ENCODE measurements around the gene LST1. TPM values are rescaled to one million over a fixed set of nuclear protein-coding genes. Genes with fewer than 3 reads are reported as not detected.

LST1 gene
- total and polyA plus RNA-seq, 2 of the 8 experiments (the other 6 are each of a cell fraction or from before 2014, with no cell fraction given) = not detected

DNA sequence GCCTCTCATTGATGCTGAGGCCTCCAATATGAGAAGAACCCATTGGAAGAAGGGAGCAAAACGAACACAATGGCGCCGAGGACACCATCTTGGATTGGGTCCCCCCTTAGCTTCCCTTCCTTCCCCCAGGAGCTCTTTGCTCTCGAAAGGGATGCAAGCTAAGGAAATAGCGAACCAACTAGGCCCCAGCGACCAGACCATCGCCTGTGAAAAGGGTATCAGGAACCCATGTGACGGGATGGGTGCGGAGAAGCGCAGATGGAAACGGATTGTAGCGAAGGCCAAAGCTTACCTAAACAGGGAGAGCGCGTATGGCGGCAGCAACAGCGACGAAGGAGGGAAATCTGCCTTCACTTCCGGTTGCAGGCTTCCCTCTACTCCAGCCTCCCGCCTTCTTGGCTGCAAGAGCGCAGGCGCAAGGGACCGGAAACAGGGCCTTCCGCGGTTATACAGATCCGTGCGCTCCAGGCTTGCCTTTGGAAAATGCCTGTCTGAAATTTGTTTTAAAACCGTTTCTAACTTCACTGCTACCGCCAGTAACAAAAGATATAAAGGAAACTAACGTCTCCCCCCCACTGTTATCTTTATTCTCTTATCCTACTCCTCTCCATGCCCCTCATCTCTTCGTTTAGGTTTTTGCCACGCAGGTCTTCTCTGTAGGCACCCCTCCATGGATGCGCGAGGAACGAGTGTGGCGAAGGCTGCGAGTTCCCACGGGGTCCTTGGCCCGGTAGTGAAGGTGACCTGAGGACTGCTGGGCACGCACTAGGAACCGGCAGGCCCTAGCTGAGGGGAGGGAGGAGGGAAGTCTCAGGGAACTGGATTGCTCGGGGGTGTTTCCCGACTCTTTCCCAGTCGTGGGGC lies 44.2 kb upstream of the LST1 start, which contains the start of gene DDX39B (continued):
- TF ChIP-seq TBP (IDR thresholded peaks at IDR 0.05; ENCODE audit: low read depth, low read length) (peak; percentile 97), JUND (IDR thresholded peaks at IDR 0.05; ENCODE audit: low read length) (peak; percentile 72), CHD1 (IDR thresholded peaks at IDR 0.05; ENCODE audit: low read depth, low read length) (peak; percentile 45; the same call in 1 of the 2 replicates), EP300 (IDR thresholded peaks at IDR 0.05; ENCODE audit: borderline replicate concordance in 1 of 2, low read depth in 2 of 2, low read length in 2 of 2) (peak in 1 of 2 experiments; percentile 20; a peak in 1 of 3 replicates), SP1 (IDR thresholded peaks at IDR 0.05; ENCODE audit: low read depth, low read length) (peak; percentile 65; the same call in 1 of the 2 replicates), POLR2AphosphoS5 (IDR thresholded peaks at IDR 0.05; ENCODE audit: low read depth, low read length) (peak; percentile 99), GTF2F1 (IDR thresholded peaks at IDR 0.05; ENCODE audit: borderline replicate concordance, low read depth, low read length) (peak; percentile 88), SIRT6 (IDR thresholded peaks at IDR 0.05; ENCODE audit: low read length) (no peak)
